BLaER1 (cell line): ENCODE results near the gene NEK4.

Source experiments
- H3K27ac ChIP-seq: shearing (Covaris generic); formaldehyde crosslinking; 2 replicates; pipeline ENCODE4 v1.8.1; 2022
- H3K27me3 ChIP-seq: shearing (Covaris generic); formaldehyde crosslinking; 2 replicates; pipeline ENCODE4 v1.8.1; 2022
- H3K36me3 ChIP-seq: shearing (Covaris generic); formaldehyde crosslinking; 2 replicates; pipeline ENCODE4 v1.8.1; 2022
- H3K4me1 ChIP-seq: shearing (Covaris generic); formaldehyde crosslinking; 2 replicates; pipeline ENCODE4 v1.8.1; 2022
- H3K4me2 ChIP-seq: shearing (Covaris generic); formaldehyde crosslinking; 2 replicates; pipeline ENCODE4 v1.8.1; 2022
- H3K4me3 ChIP-seq: shearing (Covaris generic); formaldehyde crosslinking; 2 replicates; pipeline ENCODE4 v1.8.1; 2022
- H3K9ac ChIP-seq: shearing (Covaris generic); formaldehyde crosslinking; 2 replicates; pipeline ENCODE4 v1.8.1; 2022
- H3K9me3 ChIP-seq: shearing (Covaris generic); formaldehyde crosslinking; 2 replicates; pipeline ENCODE4 v1.8.1; 2022
- H4K20me1 ChIP-seq: shearing (Covaris generic); formaldehyde crosslinking; 2 replicates; pipeline ENCODE4 v1.8.1; 2022
- Cebpa-rat ChIP-seq: shearing (Covaris generic); IDR thresholded peaks from 2 replicates; pipeline ENCODE4 v1.8.1; 2022

The NEK4 gene

DNA sequence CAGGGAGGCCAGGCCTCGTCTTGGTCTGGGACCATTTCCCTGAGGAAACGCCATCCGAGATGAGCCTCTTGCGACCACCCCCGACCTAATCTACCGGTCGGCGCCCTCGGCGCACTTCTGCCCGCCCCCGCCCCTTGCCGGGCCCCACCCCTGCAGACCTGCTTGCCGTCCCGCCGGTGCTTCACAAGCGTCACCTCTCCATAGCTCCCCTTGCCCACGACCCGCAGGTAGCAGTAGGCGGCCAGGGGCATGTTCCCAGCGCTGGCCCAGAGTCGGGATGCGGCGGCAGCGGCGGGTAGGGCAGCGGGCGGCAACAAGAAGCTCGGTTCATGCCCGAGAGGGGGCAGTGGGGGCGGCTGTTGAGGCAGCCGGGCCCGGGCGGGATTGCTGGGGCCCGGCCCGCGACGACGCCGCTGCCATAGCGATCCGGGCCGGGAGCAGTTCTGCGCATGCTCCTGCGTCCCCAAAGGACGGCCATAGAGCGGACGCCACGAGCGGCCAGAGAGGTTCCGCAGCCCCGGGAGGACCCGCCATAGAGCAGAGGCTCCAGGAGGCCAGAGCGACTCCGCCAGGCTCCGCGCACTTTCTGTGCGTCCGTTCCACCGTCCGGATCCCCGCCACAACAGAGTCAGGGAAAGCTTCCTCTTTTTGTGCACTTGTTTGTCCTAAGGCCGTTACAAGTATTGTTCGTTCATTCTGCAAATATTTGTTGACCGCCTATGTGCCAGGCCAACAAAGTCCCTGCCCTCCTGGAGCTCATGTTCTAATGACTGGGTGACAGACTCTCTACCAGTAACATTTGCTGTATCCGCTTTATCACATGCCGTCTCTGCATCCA is at the start of gene NEK4:
Gene NEK4 (minus strand): TSS at position 445 of the 838 bp plus-strand sequence. CDS start 194 bp downstream, at position 251.
- peak within 1 kb of the TSS; percentile 81 for H3K4me3 ChIP-seq
- no peaks in the 10 kb centered on the region for H3K9me3 ChIP-seq
- peaks cover 27% of the 10 kb centered on the region for H3K36me3 ChIP-seq
- no peaks in the 10 kb centered on the region for H4K20me1 ChIP-seq
- no peaks in the 10 kb centered on the region for H3K27me3 ChIP-seq
- H3K4me2 ChIP-seq, result peak within 1 kb of the TSS; percentile 92
- H3K4me1 ChIP-seq, result peaks cover 28% of the 10 kb centered on the region
- H3K9ac ChIP-seq, result peak within 1 kb of the TSS; percentile 85
- H3K27ac ChIP-seq, result peak within 1 kb of the TSS; percentile 80
- TF ChIP-seq Cebpa-rat, result no peak

DNA sequence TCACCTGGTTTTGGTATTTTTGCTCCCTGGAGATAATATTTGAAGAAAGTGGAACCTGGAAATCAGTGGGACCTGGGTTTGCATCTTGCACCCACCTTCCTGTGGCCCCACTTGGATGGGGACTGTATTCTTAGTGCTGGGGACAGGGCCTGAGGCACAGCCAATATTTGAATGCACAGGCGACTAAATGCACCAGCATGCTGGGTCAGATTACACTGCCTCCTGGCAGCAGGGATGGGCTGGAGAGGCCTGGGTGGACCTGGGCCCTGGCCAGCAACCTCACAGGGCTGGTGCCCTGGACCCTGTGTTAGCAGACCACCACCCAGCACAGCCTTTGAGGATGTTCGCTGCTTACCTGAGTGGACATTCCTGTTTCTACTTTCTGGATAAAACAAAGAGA is 49.2 kb upstream of the NEK4 start:
- Histone ChIP-seq H3K9me3 (no peaks in the 10 kb centered on the region), H3K27ac (peak overlapping the region; percentile 75), H3K4me1 (peaks cover 54% of the 10 kb centered on the region), H3K36me3 (peaks cover 11% of the 10 kb centered on the region; the same call in 1 of the 2 replicates), H3K4me3 (no peak overlapping the region), H3K27me3 (no peaks in the 10 kb centered on the region), H4K20me1 (no peaks in the 10 kb centered on the region), H3K9ac (peak overlapping the region; percentile 35; the same call in 1 of the 2 replicates), H3K4me2 (no peak overlapping the region)
- no peak for TF ChIP-seq Cebpa-rat

DNA sequence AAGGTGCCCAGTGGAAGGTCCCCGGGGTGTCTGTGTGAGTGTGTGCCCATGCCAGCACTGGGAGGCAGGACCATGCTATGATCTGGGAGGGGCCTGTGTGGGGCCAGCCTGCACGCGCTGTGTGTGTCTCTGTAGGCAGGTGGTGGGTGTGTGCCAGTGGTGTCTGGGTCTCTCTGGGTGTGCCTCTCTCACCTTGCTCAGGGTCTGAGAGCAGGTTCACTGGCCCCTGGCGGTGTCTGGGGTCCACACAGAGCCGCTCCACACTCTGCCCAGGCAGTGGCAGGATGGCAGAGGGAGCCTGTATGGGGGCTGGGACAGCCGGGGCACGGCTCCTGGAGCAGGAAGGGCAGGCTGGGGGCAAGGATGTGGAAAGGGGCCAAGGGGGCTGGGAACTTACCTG is 47.1 kb upstream of the NEK4 start:
- peaks cover 74% of the 10 kb centered on the region for H3K4me1 ChIP-seq
- no peaks in the 10 kb centered on the region for H4K20me1 ChIP-seq
- peak overlapping the region; percentile 46; the same call in 1 of the 2 replicates for H3K9ac ChIP-seq
- H3K4me3 ChIP-seq, result no peak overlapping the region
- peak overlapping the region; percentile 57 for H3K4me2 ChIP-seq
- no peaks in the 10 kb centered on the region for H3K27me3 ChIP-seq
- H3K36me3 ChIP-seq, result no peaks in the 10 kb centered on the region
- no peaks in the 10 kb centered on the region for H3K9me3 ChIP-seq
- peak overlapping the region; percentile 75 for H3K27ac ChIP-seq
- no peak for TF ChIP-seq Cebpa-rat

DNA sequence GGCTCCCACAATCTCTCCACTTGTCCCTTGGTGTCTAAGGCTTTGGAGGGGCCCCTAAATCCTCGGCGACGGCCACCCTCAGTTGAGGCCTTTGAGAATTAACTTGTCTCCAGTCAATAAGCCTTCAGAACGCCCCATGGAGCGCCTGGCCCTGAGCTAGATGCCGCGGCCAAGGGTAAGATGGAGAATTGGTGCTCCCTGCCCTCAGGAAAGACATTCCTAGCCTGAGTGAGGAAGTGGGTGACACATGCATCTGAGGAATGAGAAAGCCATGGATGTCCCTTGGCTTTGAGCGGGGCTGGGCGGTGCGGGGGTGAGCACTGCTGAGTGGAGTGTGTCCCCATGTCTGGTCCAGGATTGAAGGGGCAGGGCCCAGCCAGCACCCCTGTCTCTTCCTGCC is 46.5 kb upstream of the NEK4 start:
- no peak overlapping the region for H3K4me3 ChIP-seq
- H3K36me3 ChIP-seq, result no peaks in the 10 kb centered on the region
- H3K4me1 ChIP-seq, result peaks cover 81% of the 10 kb centered on the region
- no peaks in the 10 kb centered on the region for H3K27me3 ChIP-seq
- peak overlapping the region; percentile 75; the same call in 1 of the 2 replicates for H3K27ac ChIP-seq
- no peak for TF ChIP-seq Cebpa-rat
- H4K20me1 ChIP-seq, result no peaks in the 10 kb centered on the region
- no peaks in the 10 kb centered on the region for H3K9me3 ChIP-seq
- H3K4me2 ChIP-seq, result no peak overlapping the region
- no peak overlapping the region for H3K9ac ChIP-seq

DNA sequence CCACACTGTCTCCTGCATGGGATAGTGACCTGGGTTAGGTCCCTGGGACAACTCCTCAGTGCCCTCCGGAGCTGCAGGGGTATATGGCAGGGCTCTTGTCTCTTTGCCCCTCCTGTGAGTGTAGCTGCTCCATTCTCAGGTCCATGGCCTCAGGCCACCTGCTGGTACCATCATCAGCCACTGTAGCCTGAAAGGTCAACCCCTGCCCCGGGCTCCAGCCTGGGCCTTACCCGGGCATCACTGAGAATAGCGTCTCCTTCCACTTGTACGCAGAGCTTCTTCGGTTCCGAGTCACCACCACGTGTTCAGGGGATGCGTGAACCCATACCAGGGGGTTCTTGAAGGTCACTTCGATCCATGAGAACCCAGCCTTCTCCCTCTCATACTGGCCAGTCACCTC is 45.9 kb upstream of the NEK4 start:
- Histone ChIP-seq H3K9ac (no peak overlapping the region), H3K27ac (peak overlapping the region; percentile 46; the same call in 1 of the 2 replicates), H3K27me3 (no peaks in the 10 kb centered on the region), H3K4me1 (peaks cover 87% of the 10 kb centered on the region), H3K4me2 (no peak overlapping the region), H3K9me3 (no peaks in the 10 kb centered on the region), H4K20me1 (no peaks in the 10 kb centered on the region), H3K4me3 (no peak overlapping the region), H3K36me3 (no peaks in the 10 kb centered on the region)
- no peak for TF ChIP-seq Cebpa-rat

DNA sequence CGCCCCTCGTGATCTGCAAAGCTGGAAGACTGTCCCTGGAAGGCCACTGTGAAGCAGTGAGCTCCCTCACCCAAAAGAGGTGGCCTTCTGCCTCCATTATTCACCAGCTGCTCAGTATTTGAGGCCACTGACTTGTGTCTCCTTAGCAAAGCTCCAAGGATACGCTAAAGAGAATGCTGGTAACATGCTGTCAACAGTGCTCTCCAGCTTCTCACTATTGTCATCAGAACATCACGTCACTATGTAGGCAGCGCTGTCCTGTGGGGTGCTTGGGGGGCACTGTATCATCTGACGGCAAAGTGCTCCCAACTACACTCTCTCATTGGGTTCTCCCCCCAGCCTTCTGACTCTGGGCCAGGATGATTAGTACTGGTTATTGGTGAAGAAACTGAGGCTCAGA is 45.5 kb upstream of the NEK4 start:
- Histone ChIP-seq H3K4me2 (no peak overlapping the region), H3K9ac (no peak overlapping the region), H3K27ac (peak overlapping the region; percentile 46), H3K27me3 (no peaks in the 10 kb centered on the region), H4K20me1 (no peaks in the 10 kb centered on the region), H3K4me1 (peaks cover 91% of the 10 kb centered on the region), H3K4me3 (no peak overlapping the region), H3K9me3 (no peaks in the 10 kb centered on the region), H3K36me3 (no peaks in the 10 kb centered on the region)
- no peak for TF ChIP-seq Cebpa-rat

DNA sequence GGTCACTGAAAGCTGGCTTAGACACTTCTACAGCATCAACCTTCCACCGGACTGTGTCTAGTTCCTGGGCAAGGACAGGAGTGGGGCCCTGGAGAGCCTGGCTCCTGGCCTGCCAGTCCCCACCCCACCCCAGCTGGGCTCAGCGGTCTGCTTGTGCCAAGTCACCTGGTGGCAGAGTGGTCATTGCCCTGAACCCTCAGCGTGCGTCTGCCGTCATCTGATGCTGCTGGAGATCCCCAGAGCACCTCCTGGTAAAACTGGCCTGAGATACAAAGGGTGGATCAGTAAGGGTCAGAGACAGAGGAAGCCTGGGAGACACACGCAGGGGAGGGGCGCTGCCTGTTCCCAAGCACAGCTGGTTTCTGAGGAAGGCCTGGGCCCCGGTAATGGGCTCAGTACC is 43.1 kb upstream of the NEK4 start:
- Histone ChIP-seq H4K20me1 (no peaks in the 10 kb centered on the region), H3K27ac (peak overlapping the region; percentile 98), H3K4me2 (peak overlapping the region; percentile 42), H3K9me3 (no peaks in the 10 kb centered on the region), H3K36me3 (no peaks in the 10 kb centered on the region), H3K4me1 (peaks cover 92% of the 10 kb centered on the region), H3K4me3 (no peak overlapping the region), H3K27me3 (no peaks in the 10 kb centered on the region), H3K9ac (peak overlapping the region; percentile 20; the same call in 1 of the 2 replicates)
- TF ChIP-seq Cebpa-rat, result no peak

DNA sequence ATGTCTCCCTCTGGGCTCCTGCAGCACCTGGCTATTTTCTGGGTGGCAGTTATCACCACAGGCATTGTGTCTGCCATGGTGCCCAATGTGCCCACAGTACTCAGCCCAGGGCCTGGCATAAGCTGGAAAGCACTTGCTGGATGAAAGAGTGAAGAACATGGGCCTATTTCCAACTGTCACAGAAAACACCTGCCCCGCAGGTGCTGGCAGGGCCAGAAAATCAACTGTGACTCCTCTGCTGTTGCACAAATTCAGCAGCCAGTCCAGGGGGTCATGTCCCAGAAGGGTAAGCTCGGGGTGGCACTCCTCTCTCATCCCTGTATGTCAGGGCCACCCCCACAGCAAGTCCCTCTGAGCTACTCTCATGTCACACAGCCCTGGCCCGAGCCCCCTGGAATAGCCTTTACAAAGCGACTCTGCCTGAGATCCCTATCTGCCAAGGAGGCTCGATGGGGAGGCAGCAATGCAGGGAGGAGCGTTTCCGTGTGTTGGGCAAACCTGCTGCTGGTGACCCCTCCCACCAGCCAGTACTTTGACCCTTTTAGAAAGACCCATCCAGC is 40.8 kb upstream of the NEK4 start:
- Histone ChIP-seq H3K4me1 (peaks cover 100% of the 10 kb centered on the region), H3K36me3 (peaks cover 13% of the 10 kb centered on the region; the same call in 1 of the 2 replicates), H4K20me1 (no peaks in the 10 kb centered on the region), H3K27ac (peak overlapping the region; percentile 98), H3K4me3 (no peak overlapping the region), H3K9ac (no peak overlapping the region), H3K27me3 (no peaks in the 10 kb centered on the region), H3K9me3 (no peaks in the 10 kb centered on the region), H3K4me2 (peak overlapping the region; percentile 93)
- TF ChIP-seq Cebpa-rat, result no peak

DNA sequence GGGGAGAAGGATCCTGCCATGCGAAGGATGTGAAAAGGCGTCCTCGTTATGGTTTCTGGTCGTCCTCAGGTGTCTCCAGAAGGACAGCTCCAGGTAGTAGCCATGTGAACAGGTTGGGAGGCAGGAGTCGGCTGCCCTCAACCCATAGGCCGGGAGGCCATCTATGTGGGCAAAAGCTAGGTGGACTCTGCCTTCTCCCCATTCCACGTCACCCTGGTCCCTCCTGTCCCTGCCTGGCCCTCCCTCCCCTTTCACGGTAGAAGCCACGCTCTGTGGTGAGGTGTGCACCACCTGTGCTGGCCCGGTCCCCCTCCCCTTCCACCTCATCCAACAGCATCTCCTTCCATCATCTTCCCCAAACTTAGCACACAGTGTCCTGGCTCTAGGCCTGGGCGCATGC is 40.2 kb upstream of the NEK4 start:
- TF ChIP-seq Cebpa-rat, result no peak
- H3K9ac ChIP-seq, result peak overlapping the region; percentile 48
- H3K27ac ChIP-seq, result peak overlapping the region; percentile 98
- H4K20me1 ChIP-seq, result no peaks in the 10 kb centered on the region
- H3K4me3 ChIP-seq, result no peak overlapping the region
- peaks cover 16% of the 10 kb centered on the region; the same call in 1 of the 2 replicates for H3K36me3 ChIP-seq
- no peaks in the 10 kb centered on the region for H3K9me3 ChIP-seq
- peaks cover 100% of the 10 kb centered on the region for H3K4me1 ChIP-seq
- H3K4me2 ChIP-seq, result peak overlapping the region; percentile 93
- no peaks in the 10 kb centered on the region for H3K27me3 ChIP-seq
